ENCODE data around the gene MRGPRX2. TPM values are rescaled to one million over a fixed set of nuclear protein-coding genes. Genes with fewer than 3 reads are reported as not detected.

MRGPRX2 gene
- total RNA-seq, 1 experiment from 2014 or later: not detected

Other genes with a start within 250 kb of the MRGPRX2 start
- gene MRGPRX1, start 121.3 kb downstream of the MRGPRX2 start, total RNA-seq (2014; rRNA removed; shearing (Covaris generic)): not detected in 2 replicates
- gene ZDHHC13, start 56.5 kb upstream of the MRGPRX2 start, total RNA-seq (2014; rRNA removed; shearing (Covaris generic)): 41.1 and 55.5 TPM in 2 replicates
- gene CSRP3, start 141.3 kb upstream of the MRGPRX2 start, total RNA-seq (2014; rRNA removed; shearing (Covaris generic)): not detected in 2 replicates
- gene E2F8, start 180.2 kb upstream of the MRGPRX2 start, total RNA-seq (2014; rRNA removed; shearing (Covaris generic)): 3.9 and 8.5 TPM in 2 replicates

All from M059J (cell line).